Cardiac fibroblast (primary cell): ENCODE data around the gene ZSCAN20.
A peak's percentile ranks its signal among the peaks of the same experiment; 100 is the strongest.

Experiments used
- DNase-seq, 2 donors: peaks; one replicate each; pipeline versions ENCODE4 v3.0.0 to v3.0.0-alpha.2; 2010; ENCODE audit warnings: low read depth in 2 of 2
- H3K4me3 ChIP-seq, 2 donors: replicated peaks in 1 of 2; 1 replicate in 1 of 2; 2 replicates in 1 of 2; pipeline ENCODE4 v1.5.1; 2011; ENCODE audit warnings: low read depth in 2 of 2, low read length in 2 of 2, mild to moderate bottlenecking in 2 of 2, moderate library complexity in 1 of 2
- CTCF ChIP-seq: IDR thresholded peaks from one replicate; pipeline ENCODE4 v1.5.1; 2011; ENCODE audit warnings: low read depth, mild to moderate bottlenecking, low read length, inconsistent platforms

Gene ZSCAN20

GRCh38 chr1:33429856-33430691 is 42.4 kb upstream of the ZSCAN20 start:
- peak; percentile 12 to 29 for DNase-seq
- peak overlapping the region; percentile 56 to 72 for H3K4me3 ChIP-seq
- no peak for TF ChIP-seq CTCF

GRCh38 chr1:33430692-33431593 is 41.5 kb upstream of the ZSCAN20 start, which contains the start of gene PHC2:
TSS of gene PHC2 (minus strand) at chr1:33431095. CDS start at chr1:33375539, 55,556 bp downstream.
- H3K4me3 ChIP-seq: peak within 1 kb of the TSS; percentile 56 to 72
- peak; percentile 95 to 96 for DNase-seq
- peak; percentile 13 for TF ChIP-seq CTCF

GRCh38 chr1:33433509-33434362 is 38.7 kb upstream of the ZSCAN20 start:
- peak; percentile 97 to 98 for DNase-seq
- no peak for TF ChIP-seq CTCF
- H3K4me3 ChIP-seq: no peak overlapping the region

- no peak for DNase-seq
These were observed 38.1 kb upstream of the ZSCAN20 start for GRCh38 chr1:33434363-33434750.

GRCh38 chr1:33435096-33435820 is 37.2 kb upstream of the ZSCAN20 start:
- DNase-seq: peak; percentile 52 to 91
- no peak overlapping the region for H3K4me3 ChIP-seq
- TF ChIP-seq CTCF: no peak

More at GRCh38 chr1:33434363-33434750, 38.1 kb upstream of the ZSCAN20 start:
- H3K4me3 ChIP-seq: no peak overlapping the region
- TF ChIP-seq CTCF: no peak
